Sigmoid colon (tissue), 7 donors: ENCODE data around the gene OVCA2. TPM values are rescaled to one million over a fixed set of nuclear protein-coding genes. Genes with fewer than 3 reads are reported as not detected.

Source experiments
- DNase-seq: peaks from one replicate; pipeline ENCODE4 v3.0.0-alpha.2; 2019
- H3K27ac ChIP-seq, 4 donors: fragments of 200-600 bp; sonication (generic); one replicate each; pipeline ENCODE4 v1.5.1; 2016 to 2019; ENCODE audit warnings: mild to moderate bottlenecking in 1 of 4
- H3K27me3 ChIP-seq, 3 donors: fragments of 200-600 bp; sonication (generic); one replicate each; pipeline ENCODE4 v1.5.1; 2019; ENCODE audit warnings: mild to moderate bottlenecking in 1 of 3
- H3K36me3 ChIP-seq, 4 donors: fragments of 200-600 bp; sonication (generic); one replicate each; pipeline ENCODE4 v1.5.1; 2016 to 2019
- H3K4me1 ChIP-seq, 4 donors: fragments of 200-600 bp; sonication (generic); one replicate each; pipeline ENCODE4 v1.5.1; 2017 to 2019
- H3K4me3 ChIP-seq, 4 donors: fragments of 200-600 bp; sonication (generic); one replicate each; pipeline ENCODE4 v1.5.1; 2017 to 2019; ENCODE audit warnings: mild to moderate bottlenecking in 2 of 4, moderate library complexity in 1 of 4
- H3K9me3 ChIP-seq, 4 donors: fragments of 200-600 bp in 3 of 4; sonication (generic) in 3 of 4; one replicate each; pipeline versions ENCODE4 v1.5.1 to v1.6.1; 2013 to 2019
- EP300 ChIP-seq, 4 donors: sonication (generic); formaldehyde crosslinking; IDR thresholded peaks; one replicate each; pipeline ENCODE4 v1.6.1; 2017; ENCODE audit warnings: antibody characterized with exemption in 4 of 4
- POLR2A ChIP-seq, 2 donors: fragments of 450-650 bp; IDR thresholded peaks; one replicate each; pipeline ENCODE4 v1.6.1; 2016; ENCODE audit warnings: antibody characterized with exemption in 2 of 2, mild to moderate bottlenecking in 2 of 2, moderate library complexity in 2 of 2
- POLR2AphosphoS5 ChIP-seq, 4 donors: sonication (generic); formaldehyde crosslinking; IDR thresholded peaks; one replicate each; pipeline ENCODE4 v1.6.1; 2017; ENCODE audit warnings: antibody characterized with exemption in 4 of 4
- WGBS, 2 donors: extraction: QIAGEN DNeasy Blood & Tissue Kit; methylation state at CpG; one replicate each; pipeline ENCODE4 v1.1.7; 2013; 5-methylcytosine and 5-hydroxymethylcytosine counted together
- intact Hi-C: fragments of 100-400 bp; cut with DNase I; formaldehyde crosslinking; loops from one replicate; pipeline ENCODE4 v1.15.1; 2023
- polyA plus RNA-seq, 3 donors: library from polyadenylated mRNA; stranded (reverse); fragments of 200-250 nt; gene quantifications; one replicate each; pipeline ENCODE4 v1.2.3, GENCODE V29; 2013
- total RNA-seq, 4 donors: library from RNA; depleted of rRNA; stranded (reverse); fragments of >200 nt; gene quantifications; one replicate each; pipeline ENCODE4 v1.1.0, GENCODE V29; 2016
- TF ChIP-seq, protein P1 (sequence below), 4 experiments: fragments of 450-650 bp in 3 of 4; fragments of 200-600 bp in 1 of 4; IDR thresholded peaks; one replicate each; pipeline ENCODE4 v1.5.1; 2016 to 2019; ENCODE audit warnings: antibody characterized with exemption in 4 of 4, mild to moderate bottlenecking in 3 of 4, moderate library complexity in 2 of 4
- donor health status: healthy with polysubstance abuse.
- donor health status: Bipolar disorder and iron deficiency.
- donor health status: healthy.

OVCA2 gene
- total and polyA plus RNA-seq, 7 donors, result 26.3 to 66.8 (median 43.0) TPM

DNA sequence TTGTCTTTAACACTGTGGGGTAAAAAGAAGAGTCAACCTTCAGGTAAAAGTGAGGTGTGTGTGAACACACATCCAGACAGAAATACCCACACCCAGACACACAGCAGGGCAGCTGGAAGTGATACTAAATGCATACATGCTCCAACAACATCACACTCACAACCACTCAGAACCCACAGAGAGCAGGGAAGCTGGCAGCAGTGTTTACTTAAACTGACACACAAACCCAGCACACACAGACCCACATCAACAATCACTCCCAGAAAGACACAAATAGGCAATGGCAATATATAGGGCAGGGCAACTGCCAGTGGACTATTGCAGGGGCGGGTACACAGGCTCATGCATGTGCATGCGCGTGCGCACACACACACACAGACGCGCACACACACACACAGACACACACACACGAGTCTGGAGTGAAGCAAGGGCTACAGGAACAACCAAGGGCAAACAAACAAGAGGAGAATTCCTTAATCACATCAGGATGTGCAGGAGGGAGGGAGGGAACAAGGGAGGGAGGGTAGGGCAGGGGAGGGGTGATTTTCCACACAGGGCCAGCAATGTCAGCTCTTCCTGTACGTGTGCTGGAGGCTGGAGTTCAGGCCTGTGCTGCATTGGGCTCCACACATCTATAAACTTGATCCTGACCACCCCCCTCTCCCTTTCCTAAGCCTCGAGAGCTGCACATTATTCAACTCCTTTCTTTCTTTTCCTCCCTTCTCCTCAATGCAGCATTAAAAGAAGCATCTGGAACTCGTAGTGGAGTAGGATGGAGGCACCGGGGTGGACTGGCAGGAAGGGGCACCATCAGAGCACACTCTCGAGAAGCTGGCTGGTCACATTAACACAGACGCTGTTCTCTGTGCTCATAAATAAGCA, 43.2 kb downstream of the OVCA2 start:
- intact Hi-C loops, result no loop called here
- no peak for TF ChIP-seq EP300 (IDR thresholded peaks at IDR 0.05)
- peak in 2 of 4 donors; percentile 28 to 36 for TF ChIP-seq POLR2AphosphoS5 (IDR thresholded peaks at IDR 0.05)
- TF ChIP-seq, protein P1, sequence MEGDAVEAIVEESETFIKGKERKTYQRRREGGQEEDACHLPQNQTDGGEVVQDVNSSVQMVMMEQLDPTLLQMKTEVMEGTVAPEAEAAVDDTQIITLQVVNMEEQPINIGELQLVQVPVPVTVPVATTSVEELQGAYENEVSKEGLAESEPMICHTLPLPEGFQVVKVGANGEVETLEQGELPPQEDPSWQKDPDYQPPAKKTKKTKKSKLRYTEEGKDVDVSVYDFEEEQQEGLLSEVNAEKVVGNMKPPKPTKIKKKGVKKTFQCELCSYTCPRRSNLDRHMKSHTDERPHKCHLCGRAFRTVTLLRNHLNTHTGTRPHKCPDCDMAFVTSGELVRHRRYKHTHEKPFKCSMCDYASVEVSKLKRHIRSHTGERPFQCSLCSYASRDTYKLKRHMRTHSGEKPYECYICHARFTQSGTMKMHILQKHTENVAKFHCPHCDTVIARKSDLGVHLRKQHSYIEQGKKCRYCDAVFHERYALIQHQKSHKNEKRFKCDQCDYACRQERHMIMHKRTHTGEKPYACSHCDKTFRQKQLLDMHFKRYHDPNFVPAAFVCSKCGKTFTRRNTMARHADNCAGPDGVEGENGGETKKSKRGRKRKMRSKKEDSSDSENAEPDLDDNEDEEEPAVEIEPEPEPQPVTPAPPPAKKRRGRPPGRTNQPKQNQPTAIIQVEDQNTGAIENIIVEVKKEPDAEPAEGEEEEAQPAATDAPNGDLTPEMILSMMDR (IDR thresholded peaks at IDR 0.05), result no peak
- Histone ChIP-seq H3K27ac (peak overlapping the region; percentile 66 to 86 (median 82)), H3K4me1 (peaks cover 0 to 70% (median 59%) of the 10 kb centered on the region in 4 donors), H3K9me3 (no peaks in the 10 kb centered on the region), H3K4me3 (no peak overlapping the region), H3K27me3 (no peaks in the 10 kb centered on the region), H3K36me3 (peaks cover 8 to 21% (median 11%) of the 10 kb centered on the region in 4 donors)
- 21 to 56% methylated on average over 13 of the region's 13 CpGs for WGBS, 2 donors
- DNase-seq, result peak; percentile 87

DNA sequence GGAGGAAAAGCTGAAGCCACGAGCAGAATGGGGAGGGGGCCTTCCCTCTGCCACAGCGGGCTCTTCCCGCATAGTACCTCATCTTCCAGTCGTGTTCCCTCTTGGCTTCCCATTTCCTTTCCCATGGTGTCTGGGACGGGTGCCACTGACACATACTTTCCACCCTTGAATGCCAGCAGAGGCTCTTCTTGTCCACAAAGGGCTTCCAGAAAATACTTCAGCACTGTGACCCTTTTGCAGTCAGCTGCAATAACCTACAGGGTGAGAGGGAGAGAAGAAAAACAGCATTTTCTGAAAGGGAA, 43.8 kb downstream of the OVCA2 start:
- 52 to 62% methylated on average over 5 of the region's 5 CpGs for WGBS, 2 donors
- H3K4me1 ChIP-seq, result peaks cover 0 to 76% (median 65%) of the 10 kb centered on the region in 4 donors
- peaks cover 8 to 15% (median 9%) of the 10 kb centered on the region in 4 donors for H3K36me3 ChIP-seq
- no peaks in the 10 kb centered on the region for H3K9me3 ChIP-seq
- peak; percentile 86 for DNase-seq
- no peaks in the 10 kb centered on the region for H3K27me3 ChIP-seq
- H3K27ac ChIP-seq, result peak overlapping the region; percentile 66 to 86 (median 82)
- no peak overlapping the region for H3K4me3 ChIP-seq
- intact Hi-C loops, result no loop called here
- TF ChIP-seq POLR2AphosphoS5 (IDR thresholded peaks at IDR 0.05) (peak in 3 of 4 donors; percentile 51 to 66 (median 60)), POLR2A (IDR thresholded peaks at IDR 0.05) (no peak)
- TF ChIP-seq, protein P1 (IDR thresholded peaks at IDR 0.05), result no peak

DNA sequence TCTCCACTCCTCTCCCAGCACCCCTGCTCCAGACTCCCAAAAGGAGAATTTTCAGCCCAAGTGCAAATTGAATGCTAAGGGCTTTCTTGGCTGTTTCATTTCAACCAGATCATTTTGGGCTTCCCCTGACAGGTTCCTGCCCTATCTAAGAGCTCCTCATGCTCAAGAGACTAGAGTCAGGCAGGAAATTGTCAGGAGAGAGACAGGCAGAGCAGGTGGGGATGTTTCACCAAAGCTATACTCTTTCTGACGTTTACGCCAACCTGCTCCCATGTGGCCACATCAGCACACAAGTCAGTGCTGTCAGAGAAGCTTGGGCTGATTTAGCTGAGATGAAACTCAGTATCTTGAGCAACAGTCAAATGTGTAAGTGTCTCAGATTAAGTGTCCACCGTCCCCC, 44.5 kb downstream of the OVCA2 start:
- Histone ChIP-seq H3K27me3 (no peaks in the 10 kb centered on the region), H3K27ac (peak overlapping the region; percentile 66 to 86 (median 82)), H3K4me3 (no peak overlapping the region), H3K9me3 (no peaks in the 10 kb centered on the region), H3K36me3 (peaks cover 1 to 8% (median 5%) of the 10 kb centered on the region in 4 donors), H3K4me1 (peaks cover 0 to 83% (median 72%) of the 10 kb centered on the region in 4 donors)
- DNase-seq, result no peak
- intact Hi-C loops, result no loop called here
- 65 to 77% methylated on average over 3 of the region's 3 CpGs for WGBS, 2 donors
- TF ChIP-seq POLR2A (IDR thresholded peaks at IDR 0.05), result no peak
- no peak for TF ChIP-seq EP300 (IDR thresholded peaks at IDR 0.05)
- TF ChIP-seq, protein P1 (IDR thresholded peaks at IDR 0.05), result no peak
- TF ChIP-seq POLR2AphosphoS5 (IDR thresholded peaks at IDR 0.05), result no peak

DNA sequence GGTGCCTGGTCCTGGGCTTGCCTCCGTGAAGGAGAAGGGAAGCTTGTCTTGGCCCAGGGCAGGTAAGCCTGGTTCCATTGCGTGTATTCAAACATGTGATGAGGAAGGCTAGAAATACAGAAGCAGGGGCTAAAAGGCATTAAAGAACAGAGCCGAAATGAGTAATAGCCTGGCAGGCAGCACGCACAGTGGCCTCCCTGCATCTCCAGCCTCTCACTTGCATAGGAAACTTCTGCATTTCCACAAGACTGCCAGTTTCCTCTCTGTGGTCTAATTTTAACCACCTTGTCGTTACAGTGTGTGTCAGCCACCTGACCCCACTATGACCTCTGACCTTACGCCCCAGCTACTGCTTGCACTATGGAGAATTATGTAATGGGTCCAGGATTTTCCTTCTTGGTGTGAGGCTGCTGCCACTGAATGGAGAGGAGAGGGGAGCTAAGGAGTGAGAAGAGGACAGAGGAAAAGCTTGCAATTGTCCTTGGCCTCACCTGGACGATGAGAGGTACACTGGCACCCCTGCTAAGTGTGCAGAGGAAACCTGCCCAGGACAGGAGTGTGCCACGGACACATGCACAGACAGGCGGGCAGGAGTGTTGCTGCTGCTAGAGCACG, 45.9 kb downstream of the OVCA2 start:
- Histone ChIP-seq H3K36me3 (no peaks in the 10 kb centered on the region), H3K4me3 (no peak overlapping the region), H3K27me3 (no peaks in the 10 kb centered on the region), H3K9me3 (no peaks in the 10 kb centered on the region), H3K27ac (peak overlapping the region; percentile 66 to 86 (median 82)), H3K4me1 (peaks cover 0 to 86% (median 70%) of the 10 kb centered on the region in 4 donors)
- TF ChIP-seq POLR2A (IDR thresholded peaks at IDR 0.05) (no peak), EP300 (IDR thresholded peaks at IDR 0.05) (no peak), POLR2AphosphoS5 (IDR thresholded peaks at IDR 0.05) (peak in 2 of 4 donors; percentile 3 to 46)
- intact Hi-C loops, result no loop called here
- WGBS, 2 donors, result 52 to 77% methylated on average over 10 of the region's 10 CpGs
- DNase-seq, result peak; percentile 68

DNA sequence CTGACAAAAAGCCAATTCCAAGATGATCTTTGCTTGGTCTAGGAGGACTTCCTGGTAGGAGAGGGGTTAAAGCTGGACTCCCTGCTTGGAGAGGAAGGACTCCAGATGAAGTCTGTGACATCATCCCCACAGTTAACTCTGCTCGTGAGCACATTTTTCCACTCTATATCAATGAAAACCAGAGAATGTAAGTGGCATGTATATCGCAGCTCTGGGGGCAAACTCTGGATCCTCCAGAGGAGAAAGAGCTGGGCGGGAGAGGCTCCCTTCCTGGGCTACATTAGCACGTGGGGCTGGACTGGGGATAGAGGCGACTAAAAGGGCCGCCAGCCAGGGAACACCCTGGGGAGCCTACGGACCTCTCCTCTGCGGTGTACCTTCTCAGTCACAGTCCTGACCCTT, 47.2 kb downstream of the OVCA2 start:
- Histone ChIP-seq H3K4me3 (peak overlapping the region; percentile 12 to 46 (median 37)), H3K27ac (peak overlapping the region; percentile 66 to 86 (median 82)), H3K36me3 (no peaks in the 10 kb centered on the region), H3K27me3 (no peaks in the 10 kb centered on the region), H3K4me1 (peaks cover 0 to 73% (median 64%) of the 10 kb centered on the region in 4 donors), H3K9me3 (no peaks in the 10 kb centered on the region)
- no peak for DNase-seq
- intact Hi-C loops, result no loop called here
- TF ChIP-seq, protein P1 (IDR thresholded peaks at IDR 0.05), result no peak
- TF ChIP-seq EP300 (IDR thresholded peaks at IDR 0.05), result no peak
- TF ChIP-seq POLR2AphosphoS5 (IDR thresholded peaks at IDR 0.05), result peak in 1 of 4 donors; percentile 15
- TF ChIP-seq POLR2A (IDR thresholded peaks at IDR 0.05), result no peak
- 37 to 67% methylated on average over 8 of the region's 8 CpGs for WGBS, 2 donors
